HG03439 (cell line): ENCODE measurements around the gene BCAR1.
"Not testable (repeated sequence)": the region's sequence is repeated elsewhere in the genome, so short reads cannot be mapped to it uniquely, and the experiment has no call there.

Experiments
- ATAC-seq: cut with Tn5 transposase; IDR thresholded peaks from one replicate; pipeline ENCODE4 v1.9.1; 2021; ENCODE audit warnings: mild to moderate bottlenecking, moderate library complexity; ENCODE audit not compliant: unreplicated experiment

The BCAR1 gene

DNA sequence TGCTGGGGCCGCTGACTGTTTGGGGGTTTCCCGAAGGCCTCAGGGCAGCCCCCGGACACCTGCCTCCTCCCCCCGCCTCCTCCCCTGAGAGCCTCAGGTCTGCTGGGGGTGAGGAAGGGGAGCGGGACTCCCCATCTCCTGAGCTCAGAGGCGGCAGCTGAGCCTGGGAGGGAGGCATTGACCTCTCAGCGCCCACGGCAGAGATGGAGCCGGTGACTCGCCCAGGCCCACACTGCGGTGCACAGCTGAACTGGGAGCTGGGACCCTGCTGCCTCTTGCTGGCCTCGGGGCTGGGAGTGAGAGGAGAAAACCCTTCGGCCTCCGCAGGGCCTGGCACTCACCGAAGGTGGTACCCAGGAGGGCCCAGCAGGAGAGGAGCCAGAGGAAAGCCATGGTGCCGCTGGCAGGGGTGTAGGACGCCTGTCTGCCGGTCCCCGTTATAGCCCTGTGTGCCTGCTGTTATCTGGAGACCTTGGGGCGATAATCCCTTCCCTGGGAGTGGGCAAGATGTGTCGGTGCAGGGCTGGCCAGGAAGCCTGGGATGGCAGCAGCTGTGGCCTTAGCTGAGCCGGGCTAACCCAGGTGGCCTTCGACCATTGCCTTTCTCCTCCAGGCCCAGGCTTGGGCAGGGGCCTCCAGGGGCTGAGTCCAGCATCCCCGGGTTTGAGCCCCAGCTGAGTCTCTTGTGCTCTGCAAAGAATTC lies 44.5 kb downstream of the BCAR1 start, which contains the start of gene CTRB2:
Gene CTRB2, minus strand, starts transcription at position 413 of the 703 bp plus-strand sequence. Its CDS starts 20 bp downstream, at position 393.
- no peak for ATAC-seq

DNA sequence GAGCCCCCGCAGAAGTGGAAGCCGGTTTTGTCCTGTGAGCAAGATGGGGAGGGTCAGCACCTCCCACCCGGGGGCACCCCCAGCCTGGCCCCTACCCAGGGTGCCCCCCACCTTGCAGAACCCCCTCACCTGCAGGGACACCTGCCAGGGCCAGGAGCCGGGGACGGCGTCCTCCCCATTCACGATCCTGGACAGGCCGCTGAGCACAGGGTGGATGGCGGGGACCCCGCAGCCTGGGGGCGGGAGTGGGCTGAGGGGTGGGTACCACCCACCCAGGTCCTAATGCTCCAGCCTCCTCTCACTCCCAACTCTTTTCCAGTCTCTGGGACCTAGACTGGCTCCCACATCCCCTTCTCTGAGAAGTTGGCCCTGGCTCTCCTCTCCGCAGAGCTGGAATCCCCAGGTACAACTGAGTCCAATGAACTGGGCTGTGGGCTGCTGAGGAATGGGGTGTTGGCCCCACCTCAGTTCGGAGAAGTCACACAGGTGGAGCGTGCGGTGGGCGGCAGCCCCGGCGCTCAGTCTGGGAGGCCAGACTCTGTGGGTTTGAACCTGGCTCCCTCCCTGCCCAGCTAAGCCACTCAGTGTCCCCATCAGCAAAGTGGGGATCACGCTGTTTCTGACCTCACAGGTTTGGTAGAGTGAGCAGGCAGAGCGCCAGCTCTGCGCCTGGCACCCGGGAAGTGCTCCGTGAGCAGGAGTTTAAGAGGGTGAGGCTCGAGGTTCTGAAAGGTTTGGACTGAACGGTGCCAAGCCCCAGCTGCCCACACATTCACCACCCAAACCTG lies 45.3 kb downstream of the BCAR1 start:
- not testable (repeated sequence) for ATAC-seq

DNA sequence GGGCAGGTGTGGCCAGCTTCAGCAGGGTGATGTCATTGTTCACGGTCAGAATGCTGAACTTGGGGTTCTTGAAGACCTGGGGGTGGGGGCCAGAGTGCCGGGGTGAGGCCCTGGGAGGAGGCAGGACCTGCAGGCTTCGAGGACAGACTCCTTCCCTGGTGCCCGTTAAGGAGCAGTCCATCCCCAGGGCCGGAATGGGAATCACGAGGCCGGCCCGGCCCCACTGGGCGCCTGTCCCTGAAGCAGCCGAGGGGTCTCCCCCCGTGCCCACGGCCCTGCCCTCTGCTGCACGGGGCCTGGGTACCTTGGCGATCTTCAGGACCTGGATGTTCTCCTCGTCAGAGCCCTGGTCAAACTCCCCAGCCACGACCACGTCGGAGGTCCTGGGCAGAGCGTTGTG lies 46.0 kb downstream of the BCAR1 start:
- ATAC-seq: not testable (repeated sequence)

DNA sequence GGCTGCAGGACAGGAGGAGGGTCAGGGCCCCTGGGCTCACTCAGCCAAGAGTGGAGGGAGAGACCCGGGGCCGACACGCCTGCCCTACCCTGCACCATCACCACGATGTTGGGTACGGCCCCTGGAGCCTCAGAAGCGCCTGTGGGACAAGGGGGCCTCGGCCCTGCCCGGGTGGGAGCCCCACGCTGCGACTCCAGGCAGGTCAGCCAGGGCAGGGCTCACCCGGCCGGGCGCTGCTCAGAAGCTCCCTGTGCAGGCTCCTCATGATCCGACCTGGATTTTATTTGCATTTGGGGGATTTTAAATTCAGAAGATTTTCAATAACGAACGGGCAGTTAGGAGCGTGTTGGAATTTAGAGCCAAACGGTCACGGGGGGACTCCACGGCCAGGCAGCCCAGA lies 46.5 kb downstream of the BCAR1 start:
- ATAC-seq: not testable (repeated sequence)

DNA sequence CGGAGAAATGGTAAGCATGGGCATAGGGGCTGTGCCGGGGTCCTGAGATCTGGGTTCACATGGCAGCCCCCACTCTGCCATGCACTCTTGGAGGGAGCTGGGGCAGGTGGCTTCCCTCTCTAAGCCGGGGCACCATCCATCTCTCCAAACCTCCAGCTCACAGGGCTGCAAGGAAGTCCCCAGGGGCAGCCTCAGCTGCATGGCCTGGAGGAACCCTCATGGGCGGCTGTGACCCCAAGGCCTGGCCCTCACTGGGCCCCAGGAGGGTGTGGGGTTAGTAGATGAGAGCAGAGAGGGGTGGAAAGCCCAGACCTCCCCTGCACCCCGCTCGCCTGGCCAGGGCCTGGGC lies 47.0 kb downstream of the BCAR1 start:
- no peak for ATAC-seq

DNA sequence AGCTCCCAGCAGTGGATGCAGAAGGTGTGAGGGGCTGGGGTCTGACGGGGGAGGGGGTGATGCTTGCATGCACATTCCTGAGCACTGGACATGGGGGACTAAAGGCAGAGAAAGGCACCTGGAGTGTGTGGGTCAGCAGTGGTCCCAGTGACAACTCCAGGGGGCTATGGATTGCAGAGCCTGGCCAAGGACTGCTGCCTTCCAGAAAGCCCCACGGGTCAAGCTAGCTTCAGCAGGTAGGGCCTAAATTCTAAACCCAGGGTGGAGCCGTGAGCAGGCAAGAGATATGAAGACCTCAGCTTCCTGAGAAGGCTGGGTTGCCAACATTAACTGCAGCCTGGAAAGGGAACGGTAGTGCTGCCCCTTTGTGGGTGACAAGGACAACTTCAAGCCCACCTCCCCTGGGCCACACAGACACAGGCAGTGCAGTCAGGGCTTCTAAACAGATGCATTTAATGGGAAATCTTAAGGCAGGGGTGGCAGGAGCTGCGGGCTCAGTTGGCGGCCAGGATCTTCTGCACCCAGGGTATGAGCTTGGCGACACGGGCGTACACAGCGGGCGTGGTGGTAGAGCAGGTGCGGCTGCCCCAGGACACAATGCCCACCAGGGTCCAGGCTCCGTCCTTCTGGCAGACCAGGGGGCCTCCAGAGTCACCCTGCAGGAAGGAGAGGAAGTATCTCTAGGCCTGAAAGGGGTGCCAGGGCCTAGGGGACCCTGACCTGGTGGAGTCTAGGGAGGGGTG lies 47.6 kb downstream of the BCAR1 start:
- no peak for ATAC-seq

DNA sequence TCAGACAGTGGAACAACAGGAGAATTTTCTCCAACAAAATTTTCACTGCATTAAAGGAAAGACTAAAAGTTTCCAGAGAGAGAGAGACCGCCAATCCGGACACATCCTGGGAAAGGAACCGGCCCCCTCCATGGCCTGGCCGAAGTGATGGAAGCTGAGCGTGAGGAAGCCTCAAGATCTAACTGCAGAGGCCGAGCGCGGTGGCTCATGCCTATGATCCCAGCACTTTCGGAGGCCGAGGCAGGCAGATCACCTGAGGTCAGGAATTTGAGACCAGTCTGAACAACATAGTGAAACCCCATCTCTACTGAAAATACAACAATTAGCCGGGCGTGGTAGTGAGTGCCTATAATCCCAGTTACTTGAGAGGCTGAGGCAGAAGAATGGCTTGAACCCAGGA lies 48.3 kb downstream of the BCAR1 start:
- no peak for ATAC-seq

DNA sequence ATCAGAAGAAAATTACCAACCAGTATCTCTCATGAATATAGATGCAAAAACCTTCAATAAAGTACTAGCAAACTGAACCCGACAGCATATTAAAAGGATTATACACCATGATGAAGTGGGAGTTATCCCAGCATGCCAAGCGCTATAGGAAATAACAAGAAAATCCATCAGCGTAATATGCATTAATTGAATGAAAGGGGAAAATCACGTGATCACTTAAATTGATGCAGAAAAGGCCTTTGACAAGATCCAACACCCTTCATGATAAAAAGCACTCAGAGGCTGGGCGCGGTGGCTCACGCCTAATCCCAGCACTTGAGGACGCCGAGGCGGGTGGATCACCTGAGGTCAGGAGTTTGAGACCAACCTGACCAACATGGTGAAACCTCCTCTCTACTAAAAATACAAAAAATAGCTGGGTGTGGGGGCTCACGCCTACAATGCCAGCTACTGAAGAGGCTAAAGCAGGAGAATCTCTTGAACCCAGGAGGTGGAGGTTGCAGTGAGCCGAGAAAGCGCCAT lies 49.3 kb downstream of the BCAR1 start:
- ATAC-seq: no peak

DNA sequence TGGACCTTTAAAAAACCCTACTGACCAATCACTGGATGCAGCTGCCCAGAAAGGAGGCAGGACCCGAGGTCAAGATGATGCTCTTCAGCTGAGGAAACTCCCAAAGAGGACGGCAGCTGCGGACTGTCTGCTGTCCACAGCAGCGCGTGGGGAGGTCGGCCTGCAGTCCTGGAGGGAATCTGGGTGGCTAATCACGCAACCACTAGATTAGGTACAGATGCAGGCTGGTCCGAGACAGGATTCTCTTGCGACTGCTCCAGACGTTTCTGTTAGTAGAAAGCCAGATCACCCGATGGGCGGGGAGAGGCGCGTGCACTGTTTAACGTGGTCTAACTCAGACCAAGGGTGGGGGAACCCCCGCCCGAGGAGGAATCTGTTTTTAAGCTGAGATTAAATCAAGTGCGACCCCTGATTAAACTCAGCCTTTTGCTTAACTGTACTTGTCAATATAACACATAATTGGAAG lies 53.3 kb downstream of the BCAR1 start:
- ATAC-seq: no peak

DNA sequence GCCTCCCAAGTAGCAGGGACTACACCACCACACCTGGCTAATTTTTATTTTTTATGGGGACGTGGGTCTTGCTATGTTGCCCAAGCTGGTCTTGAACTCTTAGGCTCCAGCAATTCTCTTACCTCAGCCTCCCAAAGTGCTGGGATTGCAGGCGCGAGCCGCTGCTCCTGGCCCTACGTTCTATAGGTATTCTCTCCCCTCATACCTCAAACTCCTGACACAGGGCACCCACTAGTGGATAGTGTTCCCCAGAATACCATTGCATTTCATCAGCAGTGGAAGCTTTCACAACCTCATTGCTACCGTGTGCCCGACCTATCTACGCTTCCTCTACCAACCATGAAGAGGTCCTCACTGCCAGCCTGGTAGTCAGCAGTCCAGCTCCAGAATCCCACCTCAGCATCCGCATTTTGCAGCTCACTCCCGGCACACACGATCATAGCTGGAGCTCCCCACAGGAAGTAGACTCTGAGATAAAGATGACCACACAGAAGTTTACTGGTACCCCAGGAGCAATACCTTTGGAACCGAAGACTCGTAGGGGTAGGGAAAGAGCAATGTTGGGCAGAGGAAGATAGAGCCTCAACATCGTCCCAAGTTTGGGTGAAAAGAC lies 53.8 kb downstream of the BCAR1 start:
- no peak for ATAC-seq

DNA sequence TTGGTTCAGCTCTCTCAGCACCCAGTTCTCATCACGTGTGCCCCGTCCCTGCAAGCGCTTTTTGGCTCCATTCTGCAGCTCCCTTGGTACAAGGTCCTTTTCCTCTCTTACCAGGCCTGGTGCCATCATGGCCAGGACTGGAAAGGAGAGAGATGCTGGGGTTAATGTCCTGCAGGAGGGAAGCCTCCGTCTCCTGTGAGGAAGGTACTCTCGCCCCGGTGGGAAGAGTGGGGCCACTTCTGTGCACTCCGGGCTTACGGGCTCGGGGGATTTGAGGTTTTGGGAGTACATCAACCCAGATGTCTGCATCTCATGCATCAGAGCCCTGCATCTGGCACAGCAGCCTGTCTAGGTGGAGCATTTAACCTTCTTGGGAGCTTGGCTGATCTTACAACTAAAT lies 54.6 kb downstream of the BCAR1 start:
- no peak for ATAC-seq

DNA sequence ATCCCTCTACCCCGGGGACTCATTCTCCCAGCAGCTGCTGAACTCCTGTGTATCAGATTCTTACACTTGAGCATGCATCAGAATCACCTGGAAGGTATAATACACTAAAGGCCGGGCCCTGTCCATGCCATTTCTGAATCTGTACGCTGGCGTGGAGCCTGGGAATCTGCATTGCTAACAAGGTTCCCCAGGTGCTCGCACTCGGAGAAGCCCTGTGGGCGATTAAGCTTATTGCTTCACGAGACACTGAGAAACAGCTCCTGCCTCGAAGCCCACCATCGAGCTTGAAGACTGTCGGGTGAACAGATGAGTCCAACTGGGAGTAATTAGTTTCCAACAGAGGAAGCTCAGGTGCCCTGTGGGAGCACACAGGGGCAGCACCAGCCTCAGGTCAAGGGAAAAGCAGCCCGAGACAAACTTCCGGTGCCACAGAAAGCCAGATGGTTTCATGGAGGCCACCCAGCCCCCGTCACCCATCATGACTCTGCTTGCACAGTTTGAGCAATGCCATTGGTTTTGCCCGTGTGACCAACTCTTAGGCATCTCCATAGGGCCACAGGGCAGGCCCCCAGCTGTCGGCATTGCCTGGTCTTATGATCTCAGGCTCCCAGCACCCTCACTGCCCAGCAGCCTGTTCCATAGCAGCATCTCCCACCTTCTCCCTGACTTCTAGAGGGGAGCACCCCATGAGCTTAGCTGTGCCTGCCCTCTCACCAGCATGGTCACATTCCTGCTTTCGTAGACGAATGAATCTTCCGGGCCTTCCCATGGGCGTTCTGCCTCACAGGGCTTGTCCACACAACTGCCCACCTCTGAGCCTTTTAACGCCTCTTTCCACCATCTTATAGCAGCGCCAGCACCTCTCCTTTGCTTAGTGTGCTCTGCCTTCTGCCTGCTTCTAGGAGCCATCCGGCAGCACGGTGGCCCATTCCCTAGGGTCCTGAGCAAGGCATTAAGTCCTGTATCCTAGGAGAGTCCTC lies 55.3 kb downstream of the BCAR1 start:
- no peak for ATAC-seq

DNA sequence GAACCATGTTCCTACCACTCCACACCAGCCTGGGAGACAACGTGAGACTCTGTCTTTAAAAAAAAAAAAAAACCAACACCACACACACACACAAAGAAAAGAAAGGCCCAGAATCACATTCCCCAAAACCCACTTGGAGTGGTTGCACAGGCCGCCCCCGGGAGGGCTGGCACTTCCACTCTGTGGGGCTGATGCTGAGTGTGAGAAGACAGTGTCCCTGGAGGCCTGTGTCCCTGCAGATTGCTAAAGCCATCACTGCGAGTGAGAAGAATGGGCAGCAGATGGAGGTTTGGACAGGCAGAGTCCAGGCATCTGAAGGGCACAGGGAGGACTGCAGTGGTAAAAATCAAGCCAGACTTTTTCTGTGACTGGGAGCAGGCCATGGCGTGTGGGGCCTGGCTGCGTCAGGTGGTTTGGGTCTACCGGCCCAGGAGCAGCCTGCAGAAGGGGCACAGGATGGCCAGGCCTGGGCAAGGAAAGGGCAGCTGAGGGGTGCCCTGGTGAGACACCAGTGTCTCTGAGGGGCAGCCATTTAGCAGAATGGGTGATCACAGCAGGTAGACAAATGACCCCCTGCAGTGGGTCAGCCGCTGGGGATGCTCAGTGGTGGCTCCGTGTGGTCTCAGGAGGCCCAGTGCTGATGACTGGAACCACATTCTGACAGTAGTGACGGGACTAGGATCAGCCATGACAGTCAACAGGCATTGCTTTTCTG lies 57.5 kb downstream of the BCAR1 start:
- ATAC-seq: no peak

DNA sequence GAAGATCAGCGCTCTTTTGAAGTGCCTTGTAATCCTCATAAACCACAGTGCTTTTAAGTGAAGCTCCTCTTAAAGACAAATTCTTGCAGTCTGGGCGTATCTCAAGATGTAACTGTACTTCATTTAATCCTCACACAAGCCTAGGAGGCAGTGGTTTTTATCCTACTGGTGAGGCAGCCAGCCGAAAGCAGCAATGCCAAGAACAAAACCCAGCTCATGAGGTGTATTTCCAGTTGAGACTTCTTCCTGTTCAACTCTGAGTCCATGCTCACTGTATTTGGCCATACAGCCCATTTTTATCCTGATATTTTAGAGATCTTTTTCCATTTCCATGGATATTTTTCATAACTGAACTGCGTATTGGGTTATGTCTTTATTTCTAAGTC lies 58.2 kb downstream of the BCAR1 start:
- ATAC-seq: no peak

DNA sequence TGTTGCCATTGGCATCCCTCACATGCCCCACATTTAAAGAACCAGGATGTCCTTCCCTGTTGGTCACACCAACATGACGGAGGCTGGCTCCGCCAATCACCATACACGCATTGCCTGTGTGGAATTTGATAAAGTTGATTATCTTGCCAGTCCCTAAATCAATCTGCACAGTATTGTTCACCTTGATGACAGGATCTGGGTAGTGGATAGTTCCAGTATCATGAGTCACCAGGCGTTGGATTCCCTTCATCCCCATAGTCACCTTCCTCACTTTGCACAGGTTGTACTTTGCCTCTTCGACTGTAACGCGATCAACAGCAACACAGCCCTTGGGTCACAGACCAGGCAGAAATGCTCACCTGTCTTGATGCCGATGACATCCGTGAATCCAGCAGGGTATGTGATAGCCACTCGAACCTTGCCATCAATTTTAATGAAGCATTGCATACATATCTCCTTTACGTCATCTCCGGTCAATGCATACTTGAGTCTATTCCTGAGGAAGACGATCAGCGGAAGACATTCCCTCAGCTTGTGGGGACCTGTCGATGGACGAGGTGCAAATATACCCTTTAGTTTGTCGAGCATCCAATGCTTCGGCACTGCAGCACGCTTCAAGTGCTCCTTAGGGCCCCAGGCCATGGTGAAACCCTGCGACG lies 58.7 kb downstream of the BCAR1 start:
- ATAC-seq: no peak

DNA sequence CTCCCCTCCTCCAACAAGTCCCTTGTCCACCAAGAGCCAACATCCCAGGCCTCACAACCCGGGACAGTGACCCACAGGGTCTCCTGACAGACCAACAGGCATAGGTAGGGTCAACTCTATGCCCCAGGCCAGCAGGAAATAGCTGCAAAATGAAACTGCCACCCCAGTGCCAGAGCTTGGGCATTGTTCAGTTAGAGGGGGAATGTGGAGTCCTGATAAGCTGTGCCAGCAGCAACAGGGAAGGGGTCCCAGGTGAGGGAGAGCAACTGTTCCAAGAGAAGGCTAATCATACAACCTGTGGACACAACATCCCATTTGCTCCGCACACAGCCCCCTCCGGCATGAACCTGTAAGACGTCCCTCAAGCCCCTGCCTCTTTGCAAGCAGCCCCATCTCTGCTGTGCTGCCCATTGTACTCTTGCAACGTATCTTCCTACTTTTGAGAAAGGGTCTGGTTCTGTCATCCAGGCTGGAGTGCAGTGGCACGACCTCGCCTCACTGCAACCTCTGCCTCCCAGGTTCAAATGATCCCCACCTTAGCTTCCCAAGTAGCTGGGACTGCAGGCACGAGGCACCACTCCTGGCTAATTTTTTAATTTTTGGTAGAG lies 61.7 kb downstream of the BCAR1 start:
- no peak for ATAC-seq

DNA sequence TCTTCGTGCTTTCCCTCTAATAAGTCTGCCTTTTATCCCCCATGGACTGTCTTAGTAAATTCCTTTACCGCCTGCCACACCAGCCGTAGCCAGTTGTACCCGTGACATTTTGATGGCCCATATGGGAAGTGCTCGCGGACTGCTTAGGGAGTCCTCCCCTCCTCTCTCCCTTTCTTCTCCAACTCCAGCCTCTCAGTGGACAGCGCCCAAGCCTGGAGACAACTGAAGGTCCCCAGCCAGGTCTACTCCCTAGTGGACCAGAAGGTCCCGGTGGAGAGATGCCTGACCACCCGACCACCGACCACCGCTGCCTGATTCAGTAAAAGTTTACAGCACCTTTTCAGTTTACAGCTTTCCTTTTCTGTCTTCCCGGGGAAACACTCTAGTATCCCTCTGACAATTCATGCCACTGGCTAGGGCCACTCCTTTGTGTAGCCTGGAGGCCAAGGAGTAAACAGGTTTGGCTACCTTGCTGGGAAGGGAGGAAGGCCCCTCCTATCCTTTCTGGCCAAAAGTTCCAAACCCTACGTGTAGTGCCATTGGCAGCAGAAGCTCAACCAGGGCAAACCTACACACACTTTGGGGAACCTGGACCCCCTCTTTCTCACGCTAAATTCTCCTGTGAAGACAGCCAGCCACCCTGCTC lies 62.5 kb downstream of the BCAR1 start:
- ATAC-seq: no peak

DNA sequence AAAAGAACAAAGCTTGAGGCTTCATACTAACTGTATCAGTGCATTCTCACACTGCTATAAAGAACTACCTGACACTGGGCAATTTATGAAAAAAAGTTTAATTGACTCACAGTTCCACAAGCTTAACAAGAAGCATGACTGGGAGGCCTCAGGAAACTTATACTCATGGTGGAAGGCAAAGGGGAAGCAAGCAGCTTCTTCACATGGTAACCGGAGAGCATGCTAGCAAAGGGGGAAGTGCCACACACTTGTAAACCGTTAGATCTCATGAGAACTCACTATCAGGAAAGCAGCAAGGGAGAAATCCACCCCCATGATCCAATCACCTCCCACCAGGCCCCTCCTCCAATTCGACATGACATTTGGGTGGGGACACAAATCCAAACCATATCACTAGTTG lies 69.8 kb downstream of the BCAR1 start:
- no peak for ATAC-seq
